ENCODE data around the gene PARN. TPM values are rescaled to one million over a fixed set of nuclear protein-coding genes. Genes with fewer than 3 reads are reported as not detected.
"Not testable (repeated sequence)": the region's sequence is repeated elsewhere in the genome, so short reads cannot be mapped to it uniquely, and the experiment has no call there.

The PARN gene
- polyA plus RNA-seq, 4 donors, result 32.4 to 44.7 (median 40.1) TPM

DNA sequence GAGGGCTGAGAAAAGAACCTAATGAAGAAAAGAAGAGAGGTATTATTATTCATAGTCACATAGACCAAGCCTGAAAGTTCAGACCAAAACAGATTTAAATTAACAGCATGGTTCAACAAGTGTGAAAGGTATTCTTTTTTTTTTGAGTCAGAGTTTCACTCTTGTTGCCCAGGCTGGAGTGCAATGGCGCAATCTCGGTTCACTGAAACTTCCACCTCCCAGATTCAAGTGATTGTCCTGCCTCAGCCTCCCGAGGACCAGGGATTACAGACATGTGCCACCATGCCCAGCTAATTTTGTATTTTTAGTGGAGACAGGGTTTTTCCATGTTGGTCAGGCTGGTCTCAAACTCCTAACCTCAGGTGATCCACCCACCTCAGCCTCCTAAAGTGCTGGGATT, 49.1 kb downstream of the PARN start:
- DNase-seq (ENCODE audit: low read depth in 4 of 4, low spot score in 3 of 4), result not testable (repeated sequence)

DNA sequence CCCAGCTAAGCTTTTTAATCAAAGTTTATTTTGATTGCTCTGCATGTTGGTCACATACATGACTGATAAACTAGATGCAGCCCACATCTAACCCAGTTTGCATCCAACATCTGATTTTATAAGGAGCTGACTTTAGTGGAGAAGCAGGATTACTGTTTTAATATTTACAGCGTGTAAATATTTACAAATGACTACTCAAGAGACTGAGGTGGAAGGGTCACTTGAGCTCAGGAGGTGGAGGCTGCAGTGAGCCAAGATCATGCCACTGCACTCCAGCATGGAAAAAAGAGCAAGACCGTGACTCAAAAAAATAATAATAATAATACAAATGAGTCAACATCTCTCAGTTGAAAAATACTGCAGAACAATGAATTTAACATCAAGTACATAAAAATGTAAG, 50.8 kb downstream of the PARN start:
- no peak for DNase-seq (ENCODE audit: low read depth in 4 of 4, low spot score in 3 of 4)

- no peak for DNase-seq (ENCODE audit: low read depth in 4 of 4, low spot score in 3 of 4)
Observed at GRCh38 chr16:14576532-14576931, 53.5 kb downstream of the PARN start.

DNA sequence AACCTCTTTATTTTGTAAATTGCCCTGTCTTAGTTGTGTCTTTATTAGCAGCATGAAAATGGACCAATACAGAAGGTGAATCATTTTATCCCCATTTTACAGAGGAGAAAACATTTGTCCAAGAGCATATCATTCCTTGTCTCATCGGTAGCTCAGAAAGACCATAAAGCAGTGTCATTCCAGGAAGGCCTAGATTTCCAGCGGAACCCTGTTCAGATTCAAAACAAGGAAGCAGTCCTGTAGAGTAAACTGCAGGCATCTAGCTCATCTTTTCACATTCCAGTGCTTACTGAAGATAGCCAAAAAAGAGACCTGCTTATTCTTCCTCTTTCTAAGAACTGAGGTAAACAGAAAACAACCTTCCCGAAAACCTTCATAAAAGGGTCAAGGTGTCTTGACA, 54.0 kb downstream of the PARN start:
- DNase-seq (ENCODE audit: low read depth in 4 of 4, low spot score in 3 of 4), result no peak

- not testable (repeated sequence) for DNase-seq (ENCODE audit: low read depth in 4 of 4, low spot score in 3 of 4)
Observed at GRCh38 chr16:14574698-14575415, 55.2 kb downstream of the PARN start.

- DNase-seq (ENCODE audit: low read depth in 4 of 4, low spot score in 3 of 4), result no peak
Observed at GRCh38 chr16:14572535-14572934, 57.5 kb downstream of the PARN start.

DNA sequence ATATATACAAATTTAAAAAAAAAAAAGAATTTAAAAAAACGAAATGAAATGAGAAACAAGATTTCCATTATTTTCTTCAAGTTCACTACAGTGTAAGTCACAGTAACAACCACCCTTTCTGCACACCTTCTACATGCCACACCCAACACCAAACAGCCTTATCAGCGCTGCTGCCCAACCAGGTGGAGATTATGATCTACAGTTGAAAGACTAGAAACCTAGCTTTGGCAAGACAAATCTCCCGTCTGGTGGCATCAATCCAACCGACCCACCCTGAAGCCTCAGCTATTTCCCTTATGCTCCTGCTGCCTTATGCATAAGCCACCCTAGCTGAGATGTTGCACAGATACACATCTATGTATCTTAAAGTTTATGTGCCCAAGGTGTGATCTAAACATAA, 60.8 kb downstream of the PARN start:
- no peak for DNase-seq (ENCODE audit: low read depth in 4 of 4, low spot score in 3 of 4)

DNA sequence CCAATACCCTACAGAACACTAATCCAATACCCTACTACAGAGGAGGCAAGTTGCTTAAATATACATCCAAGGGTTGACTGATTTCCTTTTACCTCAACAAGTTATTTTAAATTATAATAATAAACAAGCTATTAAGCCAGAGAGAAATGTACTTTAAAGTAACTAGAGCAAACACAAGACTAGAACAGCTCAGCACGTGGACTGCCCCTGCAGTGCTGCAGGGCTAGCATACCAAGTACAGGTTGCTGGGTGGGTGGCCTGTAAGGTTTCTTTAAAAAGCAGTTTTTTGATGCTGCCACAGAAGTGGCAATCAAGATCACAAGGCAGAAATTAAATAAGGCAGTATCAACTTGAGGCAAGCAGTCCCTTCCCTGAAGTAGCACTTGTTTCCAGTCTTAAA, 63.5 kb downstream of the PARN start:
- no peak for DNase-seq (ENCODE audit: low read depth in 4 of 4, low spot score in 3 of 4)

- DNase-seq (ENCODE audit: low read depth in 4 of 4, low spot score in 3 of 4), result no peak
Observed at GRCh38 chr16:14565688-14566025, 64.4 kb downstream of the PARN start.

GRCh38 chr16:14564861-14565687, 65.0 kb downstream of the PARN start:
- DNase-seq (ENCODE audit: low read depth in 4 of 4, low spot score in 3 of 4), result no peak

DNA sequence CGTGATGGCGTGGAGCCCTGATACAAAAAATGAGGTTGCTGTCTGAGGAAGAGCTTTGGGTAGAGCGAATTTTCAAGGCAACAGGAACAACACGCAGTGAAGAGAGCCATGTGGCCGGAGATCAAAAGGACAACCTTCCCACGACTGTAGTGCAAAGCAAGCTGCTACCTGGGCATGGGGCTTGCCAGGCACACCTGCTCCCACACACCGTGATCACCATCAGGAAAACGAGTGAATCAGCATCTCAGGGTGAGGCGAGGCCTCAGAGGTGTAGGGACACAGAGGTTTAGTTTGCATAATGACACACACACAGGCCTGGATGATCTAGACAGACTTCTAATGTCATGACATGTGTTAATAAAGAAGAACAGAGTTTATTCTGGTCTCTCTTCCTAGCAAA, 65.7 kb downstream of the PARN start:
- no peak for DNase-seq (ENCODE audit: low read depth in 4 of 4, low spot score in 3 of 4)

- DNase-seq (ENCODE audit: low read depth in 4 of 4, low spot score in 3 of 4), result no peak
Observed at GRCh38 chr16:14562691-14563491, 67.2 kb downstream of the PARN start.

- no peak for DNase-seq (ENCODE audit: low read depth in 4 of 4, low spot score in 3 of 4)
Observed at GRCh38 chr16:14560523-14560922, 69.5 kb downstream of the PARN start.

GRCh38 chr16:14559809-14560241, 70.2 kb downstream of the PARN start:
- DNase-seq (ENCODE audit: low read depth in 4 of 4, low spot score in 3 of 4), result no peak

DNA sequence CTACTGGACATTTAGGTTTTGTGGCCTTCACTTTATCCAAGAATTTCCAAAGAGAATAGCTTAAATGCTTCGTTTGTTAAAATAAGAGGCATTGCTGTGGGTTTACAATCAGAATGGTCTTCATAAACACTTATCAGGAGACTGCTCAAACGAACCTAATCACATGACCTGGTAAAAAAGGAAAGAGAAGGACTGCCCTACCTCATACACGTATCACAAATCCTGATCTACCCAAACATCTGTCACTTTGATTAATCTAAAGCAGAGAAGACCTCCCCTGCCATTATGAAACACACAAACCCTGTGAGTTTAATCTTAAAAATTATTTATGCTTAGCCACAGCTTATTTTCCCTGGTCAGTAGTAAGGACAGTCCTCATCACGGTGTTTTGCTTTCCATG, 76.6 kb downstream of the PARN start:
- DNase-seq (ENCODE audit: low read depth in 4 of 4, low spot score in 3 of 4), result no peak

GRCh38 chr16:14549789-14550153, 80.3 kb downstream of the PARN start:
- DNase-seq (ENCODE audit: low read depth in 4 of 4, low spot score in 3 of 4), result no peak

GRCh38 chr16:14548933-14549788, 80.9 kb downstream of the PARN start:
- no peak for DNase-seq (ENCODE audit: low read depth in 4 of 4, low spot score in 3 of 4)

DNA sequence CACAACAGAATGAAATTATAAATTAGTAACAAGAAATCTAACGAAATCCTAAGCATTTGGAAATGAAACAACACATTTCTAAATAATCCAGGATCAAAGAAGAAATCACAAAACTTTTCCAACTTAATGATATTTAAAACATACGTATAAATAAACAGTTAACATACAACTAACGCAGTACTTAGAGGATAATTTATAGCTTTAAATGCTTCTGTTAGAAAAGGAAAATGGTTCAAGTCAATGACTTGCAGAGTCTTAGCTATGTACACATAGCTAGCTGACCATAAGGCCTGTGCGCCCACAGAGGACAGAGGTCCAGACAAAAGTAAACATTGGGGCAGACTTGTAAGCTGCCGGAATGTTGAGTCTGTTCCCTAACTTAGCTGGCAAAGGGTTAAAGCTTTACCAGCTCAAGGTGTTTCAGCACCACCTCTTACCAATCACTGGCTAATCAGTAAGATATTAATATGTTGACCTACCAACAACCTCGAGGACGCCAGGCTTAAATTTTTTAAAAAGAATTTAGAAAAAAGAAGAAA, 84.6 kb downstream of the PARN start:
- DNase-seq (ENCODE audit: low read depth in 4 of 4, low spot score in 3 of 4), result no peak

DNA sequence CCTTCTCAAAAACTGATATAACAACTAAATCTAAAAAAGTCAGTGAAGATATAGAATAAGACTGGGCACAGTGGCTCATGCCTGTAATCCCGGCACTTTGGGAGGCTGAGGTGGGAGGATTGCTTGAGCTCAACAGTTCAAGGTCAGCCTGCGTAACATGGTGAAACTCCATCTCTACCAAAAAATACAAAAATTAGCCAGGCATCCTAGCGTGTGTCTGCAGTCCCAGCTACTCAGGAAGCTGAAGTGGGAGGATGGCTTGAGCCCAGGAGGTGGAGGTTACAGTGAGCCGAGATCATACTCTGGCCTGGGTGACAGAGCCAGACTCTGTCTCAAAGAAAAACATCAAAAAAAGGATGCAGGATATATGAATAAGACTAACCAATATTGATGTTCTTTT, 85.2 kb downstream of the PARN start:
- not testable (repeated sequence) for DNase-seq (ENCODE audit: low read depth in 4 of 4, low spot score in 3 of 4)

GRCh38 chr16:14539631-14540030, 90.4 kb downstream of the PARN start:
- no peak for DNase-seq (ENCODE audit: low read depth in 4 of 4, low spot score in 3 of 4)

Data from right renal pelvis (tissue), 4 donors.